Transverse colon (tissue), 4 donors: ENCODE results near the gene SERINC5. TPM values are rescaled to one million over a fixed set of nuclear protein-coding genes. Genes with fewer than 3 reads are reported as not detected.

Experiments used
- DNase-seq: peaks from one replicate; pipeline ENCODE4 v3.0.0-alpha.2; 2019
- H3K27ac ChIP-seq, 4 donors: fragments of 200-600 bp; sonication (generic); 2 replicates each; pipeline ENCODE4 v1.5.1; 2016 to 2018; ENCODE audit warnings: inconsistent platforms in 4 of 4
- H3K27me3 ChIP-seq: fragments of 200-600 bp; sonication (generic); 2 replicates; pipeline ENCODE4 v1.5.1; 2017; ENCODE audit warnings: inconsistent platforms
- H3K36me3 ChIP-seq, 4 donors: fragments of 200-600 bp; sonication (generic); 2 replicates each; pipeline ENCODE4 v1.5.1; 2017 to 2019; ENCODE audit warnings: inconsistent platforms in 4 of 4
- H3K4me1 ChIP-seq, 4 donors: fragments of 200-600 bp; sonication (generic); 2 replicates each; pipeline ENCODE4 v1.5.1; 2017 to 2020; ENCODE audit warnings: inconsistent platforms in 4 of 4
- H3K4me3 ChIP-seq, 4 donors: fragments of 200-600 bp; sonication (generic); 1 replicate in 1 of 4; 2 replicates in 3 of 4; pipeline versions ENCODE4 v1.5.1 to v1.6.1; 2017 to 2019; ENCODE audit warnings: inconsistent platforms in 4 of 4
- H3K9me3 ChIP-seq, 2 donors: fragments of 200-600 bp; sonication (generic); 2 replicates each; pipeline ENCODE4 v1.5.1; 2017 to 2019; ENCODE audit warnings: inconsistent platforms in 2 of 2
- EP300 ChIP-seq: sonication (generic); formaldehyde crosslinking; IDR thresholded peaks from one replicate; pipeline ENCODE4 v1.6.1; 2017; ENCODE audit warnings: antibody characterized with exemption, low read depth
- POLR2A ChIP-seq: fragments of 450-650 bp; IDR thresholded peaks from one replicate; pipeline ENCODE4 v1.6.1; 2016; ENCODE audit warnings: antibody characterized with exemption, mild to moderate bottlenecking, moderate library complexity
- POLR2AphosphoS5 ChIP-seq, 3 donors: sonication (generic); formaldehyde crosslinking; IDR thresholded peaks; one replicate each; pipeline ENCODE4 v1.6.1; 2016; ENCODE audit warnings: antibody characterized with exemption in 3 of 3
- WGBS, 2 donors: methylation state at CpG; one replicate each; pipeline ENCODE4 v1.1.5; 2018; ENCODE audit warnings: low coverage in 1 of 2; 5-methylcytosine and 5-hydroxymethylcytosine counted together
- in situ Hi-C, 4 donors: fragments of 200-750 bp; cut with MboI; loops; one replicate each; pipeline versions ENCODE4 v1.15.0 to v1.15.1; 2017; ENCODE audit warnings: low sequenced_read_pairs in 3 of 4, low pct_ligation_motif_present in 1 of 4, low pct_unique_long_range_greater_than_20kb in 1 of 4
- intact Hi-C: fragments of 100-400 bp; cut with DNase I; formaldehyde crosslinking; loops from one replicate; pipeline ENCODE4 v1.15.1; 2023; ENCODE audit warnings: low total_unique reads
- total RNA-seq, 4 donors: library from RNA; depleted of rRNA; stranded (reverse); fragments of >200 nt; gene quantifications; one replicate each; pipeline ENCODE4 v1.1.0, GENCODE V29; 2016
- TF ChIP-seq, protein P1 (sequence below), 5 experiments: fragments of 200-600 bp in 3 of 5; fragments of 450-650 bp in 2 of 5; sonication (generic) in 3 of 5; IDR thresholded peaks; 1 replicate in 2 of 5; 2 replicates in 3 of 5; pipeline ENCODE4 v1.5.1; 2016 to 2017; ENCODE audit warnings: antibody characterized with exemption in 5 of 5, inconsistent platforms in 3 of 5, mild to moderate bottlenecking in 2 of 5, moderate library complexity in 1 of 5

The SERINC5 gene
- total RNA-seq, 4 donors from 2014 or later: 40.6 to 90.4 (median 79.6) TPM

DNA sequence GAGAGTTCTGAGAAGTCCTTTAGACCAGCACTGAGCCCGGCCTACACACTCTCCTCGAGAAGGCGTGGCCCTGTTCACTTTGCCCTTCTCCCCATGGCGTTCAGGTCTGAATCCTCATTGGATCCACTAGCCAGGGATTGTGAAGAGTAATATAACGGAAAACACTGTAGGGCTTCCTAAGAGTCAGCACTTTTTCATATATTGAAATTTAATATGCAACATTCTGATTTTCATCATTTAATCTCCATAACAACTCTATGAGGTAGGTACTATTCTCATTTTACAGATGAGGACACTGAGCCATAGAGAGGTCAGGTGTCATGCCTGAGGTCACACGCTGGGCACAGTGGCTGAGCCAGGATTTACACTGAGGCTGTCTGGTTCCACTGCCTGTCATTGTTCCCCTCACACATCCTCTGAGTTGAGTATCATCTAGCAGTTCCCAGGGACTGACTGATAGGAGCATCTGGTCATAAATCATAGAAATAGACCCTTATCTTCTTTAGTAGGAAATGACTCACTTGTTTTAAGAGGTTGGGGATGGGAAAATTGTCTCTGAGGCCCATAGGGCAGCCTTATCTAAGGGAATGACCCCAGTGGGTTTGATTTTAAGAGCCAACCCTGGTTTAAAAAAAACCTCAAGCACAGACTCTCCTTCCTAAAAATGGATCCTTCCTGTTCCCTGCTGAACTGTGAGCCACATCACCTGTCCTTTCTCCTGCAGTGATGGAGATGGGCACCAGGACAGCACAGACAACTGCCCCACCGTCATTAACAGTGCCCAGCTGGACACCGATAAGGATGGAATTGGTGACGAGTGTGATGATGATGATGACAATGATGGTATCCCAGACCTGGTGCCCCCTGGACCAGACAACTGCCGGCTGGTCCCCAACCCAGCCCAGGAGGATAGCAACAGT is 179.5 kb downstream of the SERINC5 start:
- intact Hi-C loops (no loop called here), in situ Hi-C loops (loop anchor here in 1 of 4 donors (10.0 kb wide), 1 partner anchor 532 kb away; no protein-coding TSS in a partner anchor)
- Histone ChIP-seq H3K4me3 (no peak overlapping the region), H3K36me3 (no peaks in the 10 kb centered on the region), H3K27me3 (no peaks in the 10 kb centered on the region), H3K9me3 (no peaks in the 10 kb centered on the region), H3K4me1 (no peaks in the 10 kb centered on the region), H3K27ac (no peak overlapping the region)
- no peak for DNase-seq
- 92 to 100% methylated on average over 1 to 10 of the region's 10 CpGs for WGBS, 2 donors
- TF ChIP-seq POLR2A: no peak
- TF ChIP-seq EP300: no peak
- no peak for TF ChIP-seq POLR2AphosphoS5 (IDR thresholded peaks at IDR 0.05)
- TF ChIP-seq, protein P1, sequence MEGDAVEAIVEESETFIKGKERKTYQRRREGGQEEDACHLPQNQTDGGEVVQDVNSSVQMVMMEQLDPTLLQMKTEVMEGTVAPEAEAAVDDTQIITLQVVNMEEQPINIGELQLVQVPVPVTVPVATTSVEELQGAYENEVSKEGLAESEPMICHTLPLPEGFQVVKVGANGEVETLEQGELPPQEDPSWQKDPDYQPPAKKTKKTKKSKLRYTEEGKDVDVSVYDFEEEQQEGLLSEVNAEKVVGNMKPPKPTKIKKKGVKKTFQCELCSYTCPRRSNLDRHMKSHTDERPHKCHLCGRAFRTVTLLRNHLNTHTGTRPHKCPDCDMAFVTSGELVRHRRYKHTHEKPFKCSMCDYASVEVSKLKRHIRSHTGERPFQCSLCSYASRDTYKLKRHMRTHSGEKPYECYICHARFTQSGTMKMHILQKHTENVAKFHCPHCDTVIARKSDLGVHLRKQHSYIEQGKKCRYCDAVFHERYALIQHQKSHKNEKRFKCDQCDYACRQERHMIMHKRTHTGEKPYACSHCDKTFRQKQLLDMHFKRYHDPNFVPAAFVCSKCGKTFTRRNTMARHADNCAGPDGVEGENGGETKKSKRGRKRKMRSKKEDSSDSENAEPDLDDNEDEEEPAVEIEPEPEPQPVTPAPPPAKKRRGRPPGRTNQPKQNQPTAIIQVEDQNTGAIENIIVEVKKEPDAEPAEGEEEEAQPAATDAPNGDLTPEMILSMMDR (IDR thresholded peaks at IDR 0.05): no peak

DNA sequence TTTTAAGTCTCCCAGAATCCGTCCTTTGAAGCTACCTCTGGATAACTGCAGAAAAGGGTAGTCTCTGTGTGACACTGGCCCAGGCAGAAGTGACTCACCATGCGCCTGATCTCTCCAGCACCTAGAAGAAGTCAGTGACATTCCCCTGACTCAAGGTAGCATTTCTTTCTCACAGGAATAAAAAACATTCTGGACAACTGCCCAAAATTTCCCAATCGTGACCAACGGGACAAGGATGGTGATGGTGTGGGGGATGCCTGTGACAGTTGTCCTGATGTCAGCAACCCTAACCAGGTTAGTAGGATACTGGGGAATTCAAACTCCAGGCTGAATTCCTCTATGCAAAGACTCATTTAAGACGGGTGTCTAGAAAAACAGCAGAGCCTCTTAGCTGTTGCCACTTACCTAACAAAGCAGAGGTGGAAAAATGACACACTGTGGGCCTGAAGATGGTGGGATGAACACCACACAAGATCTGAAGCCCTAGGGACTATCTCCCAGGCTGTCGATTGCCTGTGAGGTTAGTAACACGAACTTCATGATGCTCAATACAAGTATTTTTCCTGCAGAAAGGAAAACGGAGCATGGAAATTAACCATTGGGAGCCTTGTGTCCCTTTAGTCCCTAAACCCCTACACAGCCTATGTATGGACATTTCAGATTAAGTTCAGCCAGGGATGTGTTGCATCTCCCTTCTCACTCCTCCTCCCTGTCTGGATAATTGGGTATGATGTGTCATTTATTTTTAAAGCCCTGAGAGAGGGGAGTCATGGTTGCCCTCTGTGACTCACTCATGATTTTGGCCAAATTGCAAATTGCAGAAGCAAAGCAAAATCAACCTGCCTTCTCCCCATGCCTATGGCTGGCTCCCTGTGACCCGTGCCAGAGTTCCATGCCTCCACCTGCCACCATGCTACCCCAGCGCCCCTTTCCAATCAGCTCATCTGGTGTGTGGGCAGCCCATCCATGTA is 183.5 kb downstream of the SERINC5 start:
- Histone ChIP-seq H3K9me3 (no peaks in the 10 kb centered on the region), H3K36me3 (no peaks in the 10 kb centered on the region), H3K4me3 (no peak overlapping the region), H3K4me1 (peaks cover 0 to 11% (median 4%) of the 10 kb centered on the region in 4 donors), H3K27me3 (no peaks in the 10 kb centered on the region), H3K27ac (no peak overlapping the region)
- TF ChIP-seq POLR2AphosphoS5 (IDR thresholded peaks at IDR 0.05) (no peak), EP300 (no peak), POLR2A (no peak)
- TF ChIP-seq, protein P1 (IDR thresholded peaks at IDR 0.05): no peak
- WGBS, 2 donors: 84 to 94% methylated on average over 4 to 10 of the region's 10 CpGs
- intact Hi-C loops (no loop called here), in situ Hi-C loops (loop anchor here in 1 of 4 donors (10.0 kb wide), 1 partner anchor 528 kb away; no protein-coding TSS in a partner anchor)
- DNase-seq: no peak

DNA sequence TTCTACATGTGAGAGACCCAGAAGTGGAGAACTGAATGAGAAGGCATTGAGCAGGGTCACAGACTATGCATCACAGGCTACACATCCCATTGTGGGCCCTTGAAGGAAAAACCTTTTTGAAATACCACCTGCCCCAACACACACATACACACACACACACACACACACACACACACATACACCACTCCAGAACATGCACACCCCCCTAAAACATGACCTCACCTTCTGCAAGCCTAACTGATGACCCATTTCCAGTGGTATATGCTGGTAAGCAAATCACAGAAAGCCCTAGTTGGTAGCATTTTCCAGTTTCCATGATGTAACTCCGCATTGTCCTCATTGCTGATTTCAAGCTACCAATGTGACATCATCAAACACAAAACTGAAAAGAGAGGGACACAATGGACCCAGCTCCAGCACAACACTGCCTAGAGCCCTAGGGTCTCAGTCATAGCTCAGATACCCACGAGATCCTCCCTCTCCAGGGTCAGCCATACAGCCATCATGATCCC is 184.3 kb downstream of the SERINC5 start:
- no peaks in the 10 kb centered on the region for H3K36me3 ChIP-seq
- no peak overlapping the region for H3K4me3 ChIP-seq
- WGBS, 2 donors: 96% methylated on average over 2 of the region's 2 CpGs; no CpG with 5 or more reads in 1 of the 2 donors
- intact Hi-C loops (no loop called here), in situ Hi-C loops (loop anchor here in 1 of 4 donors (10.0 kb wide), 1 partner anchor 527 kb away; no protein-coding TSS in a partner anchor)
- H3K4me1 ChIP-seq: peaks cover 0 to 11% (median 4%) of the 10 kb centered on the region in 4 donors
- H3K27me3 ChIP-seq: no peaks in the 10 kb centered on the region
- no peaks in the 10 kb centered on the region for H3K9me3 ChIP-seq
- DNase-seq: no peak
- H3K27ac ChIP-seq: no peak overlapping the region
- TF ChIP-seq POLR2A (no peak), POLR2AphosphoS5 (IDR thresholded peaks at IDR 0.05) (no peak), EP300 (no peak)
- TF ChIP-seq, protein P1 (IDR thresholded peaks at IDR 0.05): no peak
